Fibroblast of lung (primary cell): Measurements from ENCODE around the gene NME7. TPM values are rescaled to one million over a fixed set of nuclear protein-coding genes. Genes with fewer than 3 reads are reported as not detected.
A peak's percentile ranks its signal among the peaks of the same experiment; 100 is the strongest.

Experiments
- DNase-seq, 2 donors: peaks; one replicate each; pipeline versions ENCODE4 v3.0.0 to v3.0.0-alpha.2; 2010; ENCODE audit warnings: low read depth in 2 of 2
- H2AFZ ChIP-seq: 2 replicates; pipeline ENCODE4 v1.5.1; 2012; ENCODE audit warnings: low read length, control low read depth, inconsistent platforms
- H3K27ac ChIP-seq: 2 replicates; pipeline ENCODE4 v1.5.1; 2011; ENCODE audit warnings: low read length, control low read depth; ENCODE audit not compliant: insufficient read depth
- H3K27me3 ChIP-seq: 2 replicates; pipeline ENCODE4 v1.5.1; 2011; ENCODE audit warnings: mild to moderate bottlenecking, low read length; ENCODE audit not compliant: control insufficient read depth, insufficient read depth
- H3K36me3 ChIP-seq: 2 replicates; pipeline ENCODE4 v1.5.1; 2011; ENCODE audit warnings: low read length; ENCODE audit not compliant: control insufficient read depth, insufficient read depth
- H3K4me1 ChIP-seq: 2 replicates; pipeline ENCODE4 v1.5.1; 2011; ENCODE audit warnings: low read length; ENCODE audit not compliant: control insufficient read depth, insufficient read depth; ENCODE audit errors: extremely low read depth
- H3K4me2 ChIP-seq: 2 replicates; pipeline ENCODE4 v1.5.1; 2011; ENCODE audit warnings: low read length, control low read depth; ENCODE audit not compliant: insufficient read depth; ENCODE audit errors: extremely low read depth
- H3K4me3 ChIP-seq, 4 experiments: fragments of 200-600 bp in 1 of 4; sonication (generic) in 1 of 4; replicated peaks in 1 of 4; 2 replicates each; pipeline ENCODE4 v1.5.1; 2011 to 2016; ENCODE audit warnings: low read length in 4 of 4, low read depth in 3 of 4, mild to moderate bottlenecking in 3 of 4, control low read depth in 2 of 4, inconsistent platforms in 1 of 4, mixed read lengths in 1 of 4; ENCODE audit not compliant: insufficient read depth in 1 of 4; ENCODE audit errors: control extremely low read depth in 1 of 4
- H3K79me2 ChIP-seq: 2 replicates; pipeline ENCODE4 v1.5.1; 2012; ENCODE audit warnings: mild to moderate bottlenecking, low read length, inconsistent platforms; ENCODE audit not compliant: control insufficient read depth, insufficient read depth
- H3K9ac ChIP-seq: 2 replicates; pipeline ENCODE4 v1.5.1; 2011; ENCODE audit warnings: mild to moderate bottlenecking, low read length, control low read depth; ENCODE audit not compliant: insufficient read depth
- H3K9me3 ChIP-seq: 2 replicates; pipeline ENCODE4 v1.5.1; 2012; ENCODE audit warnings: low read depth, low read length; ENCODE audit not compliant: control insufficient read depth, insufficient read depth
- H4K20me1 ChIP-seq: 2 replicates; pipeline ENCODE4 v1.5.1; 2011; ENCODE audit warnings: low read length; ENCODE audit not compliant: control insufficient read depth, insufficient read depth; ENCODE audit errors: extremely low read depth
- EZH2 ChIP-seq: IDR thresholded peaks from 2 replicates; pipeline ENCODE4 v1.5.1; 2012; ENCODE audit warnings: low read length, control low read depth, mild to moderate bottlenecking; ENCODE audit errors: missing control alignments
- polyA plus RNA-seq, 2 donors: library from polyadenylated mRNA; depleted of rRNA in 1 of 2; stranded (reverse) in 1 of 2; unstranded in 1 of 2; fragments of >200 nt; gene quantifications; 2 replicates each; pipeline ENCODE4 v1.2.1, GENCODE V29; 2011 to 2012; ENCODE audit warnings: missing spikeins in 1 of 2
- total RNA-seq: library from RNA; depleted of rRNA; stranded (reverse); fragments of >200 nt; gene quantifications from 2 replicates; pipeline ENCODE4 v1.2.1, GENCODE V29; 2014
- TF ChIP-seq, protein P1 (sequence below), 2 donors: IDR thresholded peaks in 1 of 2; conservative IDR thresholded peaks in 1 of 2; 1 replicate in 1 of 2; 2 replicates in 1 of 2; pipeline ENCODE4 v1.5.1; 2011 to 2012; ENCODE audit warnings: low read length in 2 of 2, control low read depth in 1 of 2, inconsistent platforms in 1 of 2, low read depth in 1 of 2, mild to moderate bottlenecking in 1 of 2

The NME7 gene
- total and polyA plus RNA-seq, 2 donors (not counting 1 experiment from before 2014, with no cell fraction given) = 21.0 to 30.8 TPM

DNA sequence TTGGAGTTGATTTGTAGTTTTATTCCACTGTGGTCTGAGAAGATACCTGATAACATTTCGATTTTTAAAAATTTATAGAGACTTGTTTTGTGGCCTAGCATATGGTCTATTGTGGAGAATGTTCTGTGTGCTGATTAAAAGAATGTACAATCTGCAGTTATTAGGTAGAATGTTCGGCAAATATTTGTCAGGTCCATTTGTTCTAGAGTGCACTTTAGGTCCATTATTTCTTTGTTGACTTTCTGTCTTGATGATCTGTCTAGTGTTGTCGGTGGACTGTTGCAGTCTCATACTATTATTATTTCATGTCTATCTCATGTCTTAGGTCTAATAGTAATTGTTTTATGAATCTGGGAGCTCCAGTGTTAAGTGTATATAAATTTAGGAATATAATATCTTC is 116.8 kb downstream of the NME7 start:
- Histone ChIP-seq H3K27ac (no peak overlapping the region), H3K9ac (no peak overlapping the region), H3K36me3 (no peaks in the 10 kb centered on the region), H3K27me3 (no peaks in the 10 kb centered on the region), H3K4me1 (no peaks in the 10 kb centered on the region), H3K4me3 (no peak overlapping the region), H2AFZ (no peak overlapping the region), H3K4me2 (no peak overlapping the region), H4K20me1 (no peaks in the 10 kb centered on the region), H3K9me3 (no peaks in the 10 kb centered on the region), H3K79me2 (no peaks in the 10 kb centered on the region)
- no peak for TF ChIP-seq EZH2
- DNase-seq = no peak

DNA sequence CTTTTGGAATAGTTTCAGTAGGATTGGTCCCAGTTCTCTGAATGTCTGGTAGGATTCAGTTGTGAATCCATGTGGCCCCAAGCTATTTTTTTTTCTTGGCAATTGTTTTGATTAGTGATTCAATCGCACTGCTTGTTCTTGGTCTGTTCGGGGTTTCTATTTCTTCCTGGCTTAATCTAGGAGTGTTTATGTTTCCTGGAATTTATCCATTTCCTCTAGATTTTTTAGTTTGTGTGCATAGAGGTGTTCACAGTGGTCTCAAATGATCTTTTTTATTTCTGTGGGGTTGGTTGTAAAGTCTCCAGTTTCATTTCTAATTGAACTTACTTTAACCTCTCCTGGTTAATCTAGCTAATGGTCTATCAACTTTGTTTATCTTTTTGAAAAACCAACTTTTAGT is 117.6 kb downstream of the NME7 start:
- DNase-seq = peak; percentile 10 to 17
- H3K4me2 ChIP-seq = no peak overlapping the region
- H3K9ac ChIP-seq = no peak overlapping the region
- TF ChIP-seq, protein P1, sequence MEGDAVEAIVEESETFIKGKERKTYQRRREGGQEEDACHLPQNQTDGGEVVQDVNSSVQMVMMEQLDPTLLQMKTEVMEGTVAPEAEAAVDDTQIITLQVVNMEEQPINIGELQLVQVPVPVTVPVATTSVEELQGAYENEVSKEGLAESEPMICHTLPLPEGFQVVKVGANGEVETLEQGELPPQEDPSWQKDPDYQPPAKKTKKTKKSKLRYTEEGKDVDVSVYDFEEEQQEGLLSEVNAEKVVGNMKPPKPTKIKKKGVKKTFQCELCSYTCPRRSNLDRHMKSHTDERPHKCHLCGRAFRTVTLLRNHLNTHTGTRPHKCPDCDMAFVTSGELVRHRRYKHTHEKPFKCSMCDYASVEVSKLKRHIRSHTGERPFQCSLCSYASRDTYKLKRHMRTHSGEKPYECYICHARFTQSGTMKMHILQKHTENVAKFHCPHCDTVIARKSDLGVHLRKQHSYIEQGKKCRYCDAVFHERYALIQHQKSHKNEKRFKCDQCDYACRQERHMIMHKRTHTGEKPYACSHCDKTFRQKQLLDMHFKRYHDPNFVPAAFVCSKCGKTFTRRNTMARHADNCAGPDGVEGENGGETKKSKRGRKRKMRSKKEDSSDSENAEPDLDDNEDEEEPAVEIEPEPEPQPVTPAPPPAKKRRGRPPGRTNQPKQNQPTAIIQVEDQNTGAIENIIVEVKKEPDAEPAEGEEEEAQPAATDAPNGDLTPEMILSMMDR (conservative IDR thresholded peaks at IDR 0.05 in 1 of 2, IDR thresholded peaks at IDR 0.05 in 1 of 2; ENCODE audit: low read depth in 1 of 2, low read length in 2 of 2) = no peak
- TF ChIP-seq EZH2 = no peak
- no peaks in the 10 kb centered on the region for H3K79me2 ChIP-seq
- H4K20me1 ChIP-seq = no peaks in the 10 kb centered on the region
- no peaks in the 10 kb centered on the region for H3K36me3 ChIP-seq
- no peak overlapping the region for H3K4me3 ChIP-seq
- H3K27me3 ChIP-seq = no peaks in the 10 kb centered on the region
- no peaks in the 10 kb centered on the region for H3K9me3 ChIP-seq
- H3K27ac ChIP-seq = no peak overlapping the region
- H2AFZ ChIP-seq = no peak overlapping the region
- H3K4me1 ChIP-seq = no peaks in the 10 kb centered on the region

DNA sequence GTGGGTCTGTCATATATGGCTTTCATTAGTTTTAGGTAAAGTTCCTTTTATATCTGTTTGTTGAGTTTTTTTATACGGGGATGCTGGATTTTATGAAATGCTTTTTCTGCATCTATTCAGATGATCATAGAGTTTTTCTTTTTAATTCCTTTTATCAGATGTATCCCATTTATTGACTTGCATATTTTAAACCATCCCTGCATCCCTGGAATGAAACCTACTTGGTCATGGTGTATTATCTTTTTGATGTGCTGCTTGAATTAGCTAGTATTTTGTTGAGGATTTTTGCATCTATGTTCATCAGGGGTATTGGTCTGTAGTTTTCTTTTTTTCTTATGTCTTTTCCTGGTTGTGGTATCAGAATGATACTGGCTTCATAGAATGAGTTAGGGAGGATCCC is 118.0 kb downstream of the NME7 start:
- Histone ChIP-seq H3K36me3 (no peaks in the 10 kb centered on the region), H3K27me3 (no peaks in the 10 kb centered on the region), H3K4me2 (no peak overlapping the region), H3K9me3 (no peaks in the 10 kb centered on the region), H3K4me1 (no peaks in the 10 kb centered on the region), H2AFZ (no peak overlapping the region), H3K27ac (no peak overlapping the region), H3K9ac (no peak overlapping the region), H3K4me3 (no peak overlapping the region), H4K20me1 (no peaks in the 10 kb centered on the region), H3K79me2 (no peaks in the 10 kb centered on the region)
- no peak for TF ChIP-seq EZH2
- TF ChIP-seq, protein P1 (conservative IDR thresholded peaks at IDR 0.05 in 1 of 2, IDR thresholded peaks at IDR 0.05 in 1 of 2; ENCODE audit: low read depth in 1 of 2, low read length in 2 of 2) = no peak
- DNase-seq = no peak
